Transverse colon (tissue), 4 donors: Measurements from ENCODE around the gene HOXA13.

Experiments used
- CTCF ChIP-seq, 5 experiments: fragments of 200-600 bp in 3 of 5; fragments of 450-650 bp in 2 of 5; sonication (generic) in 3 of 5; IDR thresholded peaks; 1 replicate in 2 of 5; 2 replicates in 3 of 5; pipeline ENCODE4 v1.5.1; 2016 to 2017; ENCODE audit warnings: antibody characterized with exemption in 5 of 5, inconsistent platforms in 3 of 5, mild to moderate bottlenecking in 2 of 5, moderate library complexity in 1 of 5
- POLR2AphosphoS5 ChIP-seq, 3 donors: sonication (generic); formaldehyde crosslinking; IDR thresholded peaks; one replicate each; pipeline ENCODE4 v1.6.1; 2016; ENCODE audit warnings: antibody characterized with exemption in 3 of 3

DNA sequence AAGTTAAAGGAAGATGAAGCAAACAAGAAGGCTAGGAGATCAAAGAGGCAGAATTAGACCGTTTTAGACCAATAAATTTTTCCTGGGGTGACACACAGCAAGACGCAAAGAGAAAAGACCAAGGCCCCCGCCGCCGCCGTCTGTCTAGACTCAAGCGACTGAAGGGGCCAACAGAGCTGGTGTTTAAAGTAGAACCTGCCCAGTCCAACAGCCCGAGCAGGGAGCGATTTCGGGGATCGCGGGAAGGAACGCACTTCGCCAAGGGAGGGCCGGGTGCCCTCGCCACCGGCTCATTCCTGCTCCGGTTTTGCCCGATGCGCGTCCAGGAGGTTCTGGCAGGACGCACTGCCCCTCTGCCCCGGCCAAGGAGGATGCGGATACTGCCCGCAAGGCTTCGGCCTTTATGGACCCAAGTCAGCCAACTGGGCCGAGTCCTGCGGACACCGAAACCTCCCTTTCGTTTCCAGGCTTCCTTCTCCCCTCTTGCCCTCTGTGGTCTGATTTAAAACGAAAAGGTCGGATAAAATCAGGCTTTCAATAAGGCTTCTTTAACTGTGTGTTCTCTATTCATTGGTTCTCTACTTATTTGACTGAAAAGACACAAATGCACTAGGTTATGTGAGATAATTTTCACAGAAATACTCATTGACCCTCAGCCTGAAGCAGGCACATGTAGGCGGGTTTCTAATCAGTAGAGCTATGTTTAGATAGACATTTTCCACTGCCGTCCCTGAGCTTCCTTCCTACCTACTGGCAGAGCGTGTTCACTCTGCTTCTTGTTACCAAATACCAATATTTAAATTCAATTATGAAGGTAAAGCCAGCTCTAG is 41.2 kb downstream of the HOXA13 start:
- TF ChIP-seq CTCF (IDR thresholded peaks at IDR 0.05) (no peak), POLR2AphosphoS5 (IDR thresholded peaks at IDR 0.05) (peak in 1 of 3 donors; percentile 16)
